ENCODE data around the gene PDZD8.
"Not testable (repeated sequence)": the region's sequence is repeated elsewhere in the genome, so short reads cannot be mapped to it uniquely, and the experiment has no call there.

The PDZD8 gene

DNA sequence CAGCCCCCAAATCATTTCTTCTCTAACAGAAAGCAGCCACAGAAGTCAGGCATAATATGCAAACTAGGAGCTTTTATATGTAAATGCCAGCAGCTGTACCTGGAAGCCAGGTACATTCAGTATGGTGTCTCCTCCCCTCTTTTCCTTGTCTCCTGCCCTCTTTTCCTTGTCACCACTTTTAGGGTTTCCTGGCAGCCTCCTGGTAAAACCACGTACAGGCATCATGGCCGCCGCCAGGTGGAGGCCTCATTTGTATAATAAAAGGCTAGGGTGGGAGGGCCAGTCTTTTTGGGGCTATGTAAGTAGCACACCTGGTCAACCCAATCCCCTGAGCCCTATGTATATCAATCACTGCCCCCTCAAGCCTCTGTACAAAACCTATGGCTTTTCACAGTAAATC is 28.7 kb downstream of the PDZD8 start:
- DNase-seq: no peak

DNA sequence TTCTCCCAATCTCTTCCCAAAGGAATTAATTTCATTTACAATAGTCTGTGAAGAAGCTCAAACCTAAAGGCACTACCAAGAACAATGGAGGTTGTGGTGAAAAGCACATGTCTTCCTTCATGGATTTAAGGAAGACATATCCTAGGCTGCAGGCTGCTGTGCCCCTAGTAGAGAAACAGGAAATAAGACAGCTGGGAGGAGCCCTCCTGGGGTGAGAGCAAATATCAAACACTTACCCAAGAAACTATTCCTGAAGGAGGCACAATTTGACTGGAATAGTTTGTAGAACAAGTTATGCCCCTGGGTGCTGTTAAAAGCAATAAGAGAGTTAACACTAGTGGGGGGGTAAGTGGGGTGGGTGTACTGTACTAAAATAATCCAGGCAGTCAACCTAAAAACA is 30.1 kb downstream of the PDZD8 start:
- no peak for DNase-seq

- DNase-seq: no peak
Measured at GRCh38 chr10:117342641-117343040, 32.6 kb downstream of the PDZD8 start.

GRCh38 chr10:117341061-117341460 is 34.2 kb downstream of the PDZD8 start:
- no peak for DNase-seq

GRCh38 chr10:117339979-117340378 is 35.3 kb downstream of the PDZD8 start:
- no peak for DNase-seq

DNA sequence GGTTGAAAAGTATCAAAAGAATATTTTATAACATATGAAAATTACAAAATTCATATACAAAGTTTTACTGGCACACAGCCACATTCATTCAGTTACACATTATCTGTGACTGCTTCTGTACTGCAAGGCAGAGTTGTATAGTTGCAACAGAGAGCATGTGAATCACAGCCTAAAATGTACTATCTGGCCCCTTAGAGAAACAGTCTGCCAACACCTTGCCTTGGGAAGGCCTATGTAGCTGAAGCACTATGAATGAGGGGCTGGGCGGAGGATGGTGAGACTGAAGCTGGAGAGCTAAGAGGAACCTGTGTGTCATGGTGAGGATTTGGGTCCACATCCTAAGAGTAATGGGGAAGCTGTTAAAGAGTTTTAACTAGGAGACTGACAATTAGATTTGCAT is 35.7 kb downstream of the PDZD8 start:
- DNase-seq: no peak

DNA sequence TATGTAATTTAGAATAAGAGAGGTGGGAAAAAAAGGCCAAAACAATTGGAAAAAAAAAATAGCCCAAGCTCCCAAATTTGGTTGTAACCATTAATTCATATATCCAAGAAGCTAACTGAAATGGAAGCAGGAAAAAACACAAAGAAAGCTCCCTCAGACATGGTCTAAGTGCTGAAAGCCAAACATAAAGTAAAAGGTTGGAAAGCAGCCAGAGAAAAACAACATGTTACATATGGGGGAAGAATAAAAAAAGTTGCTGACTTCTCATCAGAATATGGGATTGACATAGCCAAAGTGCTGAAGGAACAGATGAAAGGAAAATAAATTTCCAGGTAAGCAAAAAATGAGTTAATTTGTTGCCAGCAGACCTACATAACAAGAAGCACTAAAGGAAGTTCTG is 40.3 kb downstream of the PDZD8 start:
- no peak for DNase-seq

GRCh38 chr10:117334066-117334465 is 41.2 kb downstream of the PDZD8 start:
- DNase-seq: no peak

DNA sequence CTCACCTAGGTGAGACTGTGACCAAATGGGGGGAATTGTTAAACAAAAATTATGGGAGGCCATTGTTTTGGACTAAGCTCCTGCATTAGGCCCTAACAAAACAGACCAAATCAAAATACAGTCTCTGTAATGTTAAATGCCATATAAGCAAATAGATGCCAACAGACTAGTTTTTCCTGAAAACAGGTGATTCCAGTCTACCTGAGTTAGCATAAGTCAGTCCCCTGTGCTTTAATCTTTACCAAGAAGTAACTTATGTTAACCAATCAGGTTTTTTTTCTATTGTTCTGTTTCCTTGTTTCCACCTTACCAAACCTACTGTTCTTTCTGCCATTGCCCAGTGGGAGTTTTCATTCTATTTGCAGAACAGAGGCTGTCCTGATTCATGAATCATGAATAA is 48.0 kb downstream of the PDZD8 start:
- no peak for DNase-seq

DNA sequence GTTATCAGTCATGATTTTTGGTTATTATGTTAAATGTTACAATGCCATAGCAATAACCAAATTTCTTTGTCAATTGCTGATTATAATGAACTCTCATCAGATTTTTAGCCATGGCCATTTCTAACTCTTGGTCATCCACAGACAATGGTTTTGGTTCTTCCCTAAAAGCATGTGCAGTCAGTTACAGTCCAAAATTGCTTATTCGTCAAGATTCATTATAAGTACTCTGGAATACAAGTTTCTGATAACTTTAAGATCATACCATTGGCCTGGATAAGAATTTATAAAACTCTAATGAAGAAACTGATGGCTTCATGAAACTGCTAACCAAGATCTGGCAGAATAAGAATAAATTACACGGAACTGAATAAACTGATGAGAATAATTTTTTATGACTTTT is 50.9 kb downstream of the PDZD8 start:
- DNase-seq: no peak

DNA sequence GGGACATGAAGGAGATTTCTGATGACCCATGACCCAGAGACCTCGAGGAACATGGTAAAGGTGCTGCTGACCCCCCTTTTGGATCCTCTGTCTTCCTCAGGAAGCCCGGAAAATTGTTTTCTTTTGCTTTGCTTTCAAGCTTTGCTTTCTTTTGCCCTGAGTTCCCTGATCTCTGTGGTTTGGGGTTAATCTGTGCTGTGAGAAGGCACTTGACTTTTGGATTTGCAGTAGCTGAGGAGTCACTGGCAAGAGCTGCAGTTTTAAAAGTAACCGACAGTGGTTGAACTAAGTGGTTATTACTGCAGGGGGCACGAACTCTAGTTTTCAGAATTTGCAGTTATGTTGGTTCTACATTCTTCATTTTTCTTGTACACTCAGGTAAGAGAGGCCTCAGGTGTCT is 53.0 kb downstream of the PDZD8 start:
- no peak for DNase-seq

DNA sequence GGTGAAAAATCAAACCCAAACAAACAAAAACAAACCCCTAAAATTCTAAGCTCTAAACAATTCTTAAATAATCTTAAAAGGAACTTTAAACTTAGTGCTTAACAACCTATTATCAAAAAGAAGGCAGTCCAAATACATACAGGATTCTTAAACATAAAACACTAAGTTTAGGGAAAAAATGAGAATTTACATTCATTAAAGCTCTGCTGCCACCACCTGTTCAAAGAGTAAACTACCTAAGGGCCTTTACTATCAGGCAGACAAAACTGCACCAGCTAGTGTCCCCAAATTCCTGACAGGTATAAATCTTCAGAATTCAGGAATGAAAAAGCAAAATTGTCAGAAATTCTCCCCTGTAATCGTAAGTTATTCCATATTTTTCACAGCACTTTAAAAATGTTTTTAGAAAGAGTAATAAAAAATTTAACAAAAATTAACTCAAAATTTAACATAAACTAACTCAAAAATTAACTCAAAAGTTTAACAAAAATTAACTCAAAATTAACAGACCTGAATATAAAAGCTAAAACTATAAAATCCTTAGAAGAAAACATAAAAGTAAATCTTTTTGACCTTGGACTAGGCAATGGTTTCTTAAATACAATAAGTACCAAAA is 55.1 kb downstream of the PDZD8 start:
- peak; percentile 10 to 67 for DNase-seq

GRCh38 chr10:117318909-117319308 is 56.3 kb downstream of the PDZD8 start:
- DNase-seq: peak in 1 of 2 donors; percentile 34

DNA sequence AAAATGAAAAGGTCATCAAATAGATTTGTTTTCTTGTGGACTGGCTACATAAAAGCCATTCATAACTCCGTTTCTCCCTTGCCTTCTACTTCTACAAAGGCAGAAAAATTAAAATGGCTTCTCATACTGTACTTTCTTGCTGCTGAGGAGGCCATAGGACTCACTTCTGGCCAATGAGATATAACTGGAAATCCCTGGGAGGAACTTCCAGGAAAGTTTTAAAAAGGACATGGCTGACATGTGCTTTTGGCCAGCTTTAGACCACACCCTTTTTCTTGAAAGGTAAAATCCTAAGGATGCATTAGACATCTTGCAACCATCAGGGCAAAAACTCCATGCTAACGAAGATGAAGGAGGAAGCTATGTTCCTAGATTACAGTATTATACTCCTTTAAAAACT is 58.5 kb downstream of the PDZD8 start:
- no peak for DNase-seq

DNA sequence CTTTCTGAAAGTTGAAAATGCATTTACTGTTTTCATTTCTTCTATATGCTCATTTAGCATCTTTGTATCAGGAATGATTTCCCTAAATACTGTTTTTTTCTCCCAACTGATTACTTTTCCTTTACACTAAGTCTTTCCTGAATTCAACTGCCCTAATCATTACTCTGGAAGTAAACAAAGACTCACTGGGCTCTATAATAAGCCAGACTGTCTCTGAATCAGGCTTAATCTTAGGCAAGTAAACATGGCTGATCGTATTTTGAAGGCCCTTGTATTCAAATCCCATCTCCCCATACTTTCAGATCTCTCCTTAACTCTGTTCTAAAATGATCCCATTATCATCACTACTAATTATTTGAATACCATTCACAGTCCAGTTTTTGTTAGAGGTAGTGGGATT is 61.6 kb downstream of the PDZD8 start:
- no peak for DNase-seq

GRCh38 chr10:117312430-117312829 is 62.8 kb downstream of the PDZD8 start:
- no peak for DNase-seq

DNA sequence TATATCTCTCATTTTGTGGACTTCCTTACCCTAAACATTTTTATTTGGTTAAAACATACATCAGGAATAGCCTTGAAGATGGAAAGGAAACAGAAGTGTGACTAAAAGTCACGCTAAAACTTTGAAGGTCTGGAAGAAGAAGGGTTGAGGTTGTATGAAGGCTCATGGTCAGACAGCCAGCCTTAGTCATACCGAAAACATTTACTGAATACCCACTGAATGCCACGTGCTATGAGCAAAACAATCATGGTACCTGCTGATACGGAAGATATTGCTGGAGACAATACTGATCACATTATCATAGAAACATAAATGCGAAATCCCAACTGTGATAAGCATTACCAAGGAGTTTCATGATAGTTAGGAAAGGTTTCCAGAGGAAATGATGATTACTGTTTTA is 64.0 kb downstream of the PDZD8 start:
- no peak for DNase-seq

- no peak for DNase-seq
Measured at GRCh38 chr10:117306674-117307073, 68.6 kb downstream of the PDZD8 start.

DNA sequence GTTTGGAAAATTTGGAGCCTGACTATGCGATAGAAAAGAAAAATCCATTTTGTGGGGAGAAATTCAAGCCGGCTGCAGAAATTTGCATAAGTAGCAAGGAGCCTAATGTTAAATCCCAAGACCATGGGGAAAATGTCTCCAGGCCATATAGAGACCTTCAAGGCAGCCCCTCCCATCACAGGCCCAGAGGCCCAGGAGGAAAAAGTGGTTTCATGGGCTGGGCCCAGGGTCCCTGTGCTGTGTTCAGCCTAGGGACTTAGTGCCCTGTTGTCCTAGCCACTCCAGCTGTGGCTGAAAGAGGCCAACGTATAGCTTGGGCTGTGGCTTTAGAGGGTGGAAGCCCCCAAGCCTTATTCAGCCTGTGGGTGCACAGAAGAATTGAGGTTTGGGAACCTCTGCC is 71.8 kb downstream of the PDZD8 start:
- DNase-seq: not testable (repeated sequence)

DNA sequence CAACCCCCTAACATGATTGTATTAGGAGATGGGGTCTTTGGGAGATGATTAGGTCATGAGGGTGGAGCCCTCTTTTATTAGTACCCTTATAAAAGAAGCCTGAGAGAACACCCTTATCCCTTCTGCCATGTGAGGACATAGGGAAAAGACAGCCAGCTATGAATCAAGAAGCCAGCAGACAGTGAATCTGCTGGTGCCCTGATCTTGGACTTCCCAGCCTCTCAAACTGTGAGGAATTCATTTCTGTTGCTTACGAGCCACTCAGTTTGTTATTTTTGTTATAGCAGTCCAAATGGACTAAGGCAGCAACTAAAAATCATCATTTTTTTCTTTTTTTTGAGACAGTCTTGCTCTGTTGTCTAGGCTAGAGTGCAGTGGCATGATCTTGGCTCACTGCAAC is 74.6 kb downstream of the PDZD8 start:
- no peak for DNase-seq

GRCh38 chr10:117299435-117299834 is 75.8 kb downstream of the PDZD8 start:
- DNase-seq: no peak

- DNase-seq: no peak
Measured at GRCh38 chr10:117298219-117298618, 77.0 kb downstream of the PDZD8 start.

DNA sequence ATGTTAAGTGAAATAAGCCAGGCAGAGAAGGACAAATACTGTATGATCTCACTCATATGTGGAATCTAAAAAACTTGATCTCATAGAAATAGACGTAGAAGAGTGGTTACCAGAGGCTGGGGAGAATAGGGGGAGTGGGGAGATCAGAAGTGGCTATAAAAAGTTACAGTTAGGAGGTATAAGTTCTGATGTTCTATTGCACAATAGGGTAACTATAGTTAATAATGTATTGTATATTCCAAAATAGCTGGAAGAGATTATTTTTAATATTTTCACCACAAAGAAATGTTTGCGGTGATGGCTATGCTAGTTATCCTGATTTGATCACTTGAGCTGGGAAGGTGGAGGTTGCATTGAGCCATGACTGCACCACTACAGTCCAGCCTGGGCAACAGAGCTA is 80.5 kb downstream of the PDZD8 start:
- DNase-seq: no peak

GRCh38 chr10:117294039-117294645 is 81.1 kb downstream of the PDZD8 start:
- peak; percentile 6 to 21 for DNase-seq

DNA sequence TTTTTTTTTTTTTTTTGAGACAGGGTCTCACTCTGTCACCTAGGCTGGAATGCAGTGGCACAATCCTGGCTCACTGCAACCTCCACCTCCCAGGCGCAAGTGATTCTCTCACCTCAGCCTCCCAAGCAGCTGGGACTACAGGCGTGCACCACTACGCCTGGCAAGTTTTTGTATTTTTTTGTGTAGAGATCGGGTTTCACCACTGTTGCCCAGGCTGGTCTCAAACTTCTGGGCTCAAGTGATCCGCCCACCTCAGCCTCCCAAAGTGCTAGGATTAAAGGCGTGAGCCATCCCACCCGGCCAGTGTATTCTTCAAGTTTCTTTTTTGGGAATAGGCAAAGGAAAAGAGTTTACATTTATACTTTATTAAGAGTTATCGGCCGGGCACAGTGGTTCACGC is 84.4 kb downstream of the PDZD8 start:
- not testable (repeated sequence) for DNase-seq

Data from inflammatory macrophage treated with lipopolysaccharide for 1 hour (primary cell).